OCI-M2 (cell line): Measurements from ENCODE around the gene CCDC69.
"Not testable (repeated sequence)": the region's sequence is repeated elsewhere in the genome, so short reads cannot be mapped to it uniquely, and the experiment has no call there.

Experiments used
- DNase-seq: peaks from one replicate; lab custom pipeline; 2025; ENCODE audit not compliant: unreplicated experiment; lab: John Stamatoyannopoulos, UW

The CCDC69 gene

DNA sequence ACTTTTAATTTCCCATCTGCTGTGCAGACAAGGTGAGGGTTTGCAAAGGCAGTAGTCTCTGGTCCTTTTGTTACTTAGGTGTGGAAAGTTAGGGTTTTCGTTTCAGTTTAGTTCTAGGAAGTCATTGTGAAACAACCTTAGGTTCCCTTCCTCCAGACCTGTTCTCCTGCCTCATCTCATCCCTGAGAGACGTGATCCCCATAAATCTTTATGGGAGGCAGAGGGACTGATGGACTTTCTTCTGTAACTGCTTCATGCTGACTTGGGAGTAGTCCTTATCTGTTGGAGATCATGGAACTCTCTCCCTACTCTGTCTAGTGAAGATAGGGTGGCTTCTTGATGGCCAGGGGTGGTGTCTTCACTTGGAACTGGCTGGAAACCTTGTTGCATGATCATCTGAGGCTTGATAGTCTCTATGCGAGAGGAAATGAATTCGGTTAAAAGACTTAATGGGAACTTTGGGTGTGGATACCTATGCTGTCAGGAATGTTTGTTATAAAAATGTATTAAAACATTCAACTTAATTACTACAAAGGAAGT is 21.9 kb upstream of the CCDC69 start:
- no peak for DNase-seq

DNA sequence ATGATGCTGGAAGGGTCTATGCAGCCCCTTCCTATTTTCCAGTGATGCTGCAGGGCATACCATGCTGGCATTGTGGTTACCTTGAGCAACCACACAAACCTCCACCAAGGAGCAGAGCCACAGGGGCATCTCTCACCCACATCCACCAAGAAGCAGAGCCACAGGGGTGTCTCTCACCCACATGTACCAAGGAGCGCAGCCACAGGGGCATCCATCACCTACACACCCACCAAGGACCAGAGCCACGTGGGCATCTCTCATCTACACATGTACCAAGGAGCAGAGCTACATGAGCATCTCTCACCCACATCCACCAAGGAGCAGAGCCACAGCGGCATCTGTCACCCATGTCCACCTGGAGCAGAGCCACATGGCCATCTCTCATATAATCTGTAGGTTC is 20.3 kb upstream of the CCDC69 start:
- no peak for DNase-seq

DNA sequence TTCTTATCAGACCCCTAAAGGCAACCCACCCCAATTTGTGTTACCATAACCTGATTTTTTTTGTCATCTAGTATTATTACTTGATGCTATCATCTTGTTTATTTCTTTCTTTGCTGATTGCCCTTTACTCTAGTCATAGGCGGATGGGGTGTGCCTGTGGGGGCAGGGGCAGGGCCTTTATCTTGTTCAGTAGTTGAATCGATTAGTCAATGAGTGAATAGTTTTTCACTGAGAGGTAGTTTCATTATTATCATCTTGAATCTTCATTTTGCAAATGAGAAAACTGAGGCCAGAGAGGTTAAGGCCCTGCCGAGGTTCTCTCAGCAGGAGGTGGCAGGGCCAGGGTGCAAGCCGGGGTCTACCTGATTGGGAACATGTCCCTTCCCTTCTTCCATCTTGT is 19.7 kb upstream of the CCDC69 start:
- DNase-seq = no peak

DNA sequence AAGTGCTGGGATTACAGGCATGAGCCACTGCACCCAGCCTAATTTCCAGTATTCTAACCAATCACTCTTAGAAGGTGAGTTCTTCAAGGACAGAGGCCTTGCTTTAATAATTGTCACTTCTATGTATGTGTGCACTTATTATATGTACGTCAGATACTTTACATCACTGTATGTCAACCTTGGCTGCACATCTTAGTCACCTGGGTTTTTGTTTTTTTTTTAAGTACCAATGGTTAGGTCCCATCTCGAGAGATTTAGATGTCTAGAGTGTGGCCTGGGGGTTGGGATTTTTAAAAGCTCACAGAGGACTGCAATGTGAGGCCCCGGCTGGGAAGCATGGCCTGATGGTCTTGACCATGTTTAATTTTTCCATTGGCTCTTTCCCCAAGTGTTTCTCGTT is 19.2 kb upstream of the CCDC69 start:
- no peak for DNase-seq

DNA sequence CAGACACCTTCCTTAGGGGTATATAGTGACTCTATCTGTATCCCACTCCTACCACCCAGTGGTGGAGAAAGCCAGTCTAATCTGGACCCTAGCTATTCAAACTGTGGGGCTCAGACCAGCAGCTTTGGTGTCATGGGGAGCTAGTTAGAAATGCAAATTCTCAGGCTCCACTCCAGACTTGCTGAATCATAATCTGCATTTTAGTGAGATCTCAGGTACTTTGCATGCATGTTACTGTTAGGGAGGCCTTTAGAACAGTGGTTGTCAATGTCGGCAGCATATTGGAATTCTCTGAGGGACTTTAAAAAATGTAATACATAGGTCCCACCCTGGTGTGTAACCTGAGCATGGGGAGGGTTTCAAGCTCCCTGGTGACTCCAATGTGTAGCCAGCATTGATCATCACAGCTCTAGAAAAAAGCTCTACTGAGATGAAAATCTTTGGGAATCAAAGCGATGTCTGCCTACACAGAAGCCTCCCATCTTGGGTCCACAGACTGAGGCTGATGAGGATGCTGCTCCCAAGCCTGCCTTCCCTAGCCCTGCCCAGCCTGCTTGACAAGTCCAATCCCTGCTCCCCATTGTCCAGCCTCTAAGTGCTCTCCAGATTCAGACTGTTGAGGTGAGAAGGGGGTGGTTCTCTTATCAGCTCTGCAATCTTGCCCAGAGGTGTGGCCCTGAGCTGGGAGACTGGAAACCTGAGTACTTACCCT is 17.2 kb upstream of the CCDC69 start:
- DNase-seq = no peak

DNA sequence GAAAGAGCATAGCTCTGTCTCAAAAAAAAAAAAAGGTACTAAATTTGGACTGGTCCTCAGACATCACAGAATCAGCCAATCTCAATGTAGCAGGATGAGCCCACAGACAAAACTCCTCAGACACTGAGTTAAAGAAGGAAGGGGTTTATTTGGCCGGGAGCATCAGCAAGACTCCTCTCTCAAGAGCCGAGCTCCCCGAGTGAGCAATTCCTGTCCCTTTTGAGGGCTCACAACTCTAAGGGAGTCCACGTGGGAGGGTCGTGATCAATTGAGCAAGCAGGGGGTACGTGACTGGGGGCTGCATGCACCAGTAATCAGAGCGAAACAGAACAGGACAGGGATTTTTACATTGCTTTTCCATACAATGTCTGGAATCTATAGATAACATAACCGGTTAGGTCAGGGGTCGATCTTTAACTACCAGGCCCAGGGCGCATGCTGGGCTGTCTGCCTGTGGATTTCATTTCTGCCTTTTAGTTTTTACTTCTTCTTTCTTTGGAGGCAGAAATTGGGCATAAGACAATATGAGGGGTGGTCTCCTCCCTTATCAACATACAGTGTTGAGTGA is 16.5 kb upstream of the CCDC69 start:
- peak; percentile 49 for DNase-seq

DNA sequence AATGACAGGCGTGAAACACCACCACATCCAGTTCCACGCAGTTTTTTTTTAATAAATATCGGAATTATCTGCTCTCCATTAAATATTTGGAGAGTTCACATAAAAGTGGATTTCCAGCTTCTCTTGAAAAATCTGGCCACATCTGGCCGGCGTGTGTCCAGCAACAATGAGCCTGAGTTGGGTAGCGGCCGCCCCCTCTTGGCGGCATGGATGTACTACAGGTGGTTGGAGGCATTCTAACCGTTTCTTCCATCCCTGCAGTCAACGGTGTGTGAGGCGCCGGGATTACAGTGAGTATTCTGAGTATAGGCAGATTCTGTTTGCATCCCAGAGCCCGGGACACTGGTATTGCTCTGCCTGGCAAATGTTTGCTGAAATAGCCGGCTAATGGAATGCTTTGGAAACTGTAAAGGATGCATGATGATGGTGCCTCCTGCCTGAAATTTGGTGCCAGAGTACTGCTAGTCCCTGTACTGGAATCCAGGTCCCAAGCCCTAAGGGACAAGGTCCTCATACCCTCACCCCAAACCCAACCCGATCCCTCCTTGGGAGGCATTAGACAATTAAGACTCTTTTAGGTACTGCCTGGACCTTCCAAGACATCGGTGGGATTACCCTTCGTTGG is 15.5 kb upstream of the CCDC69 start:
- DNase-seq = no peak

DNA sequence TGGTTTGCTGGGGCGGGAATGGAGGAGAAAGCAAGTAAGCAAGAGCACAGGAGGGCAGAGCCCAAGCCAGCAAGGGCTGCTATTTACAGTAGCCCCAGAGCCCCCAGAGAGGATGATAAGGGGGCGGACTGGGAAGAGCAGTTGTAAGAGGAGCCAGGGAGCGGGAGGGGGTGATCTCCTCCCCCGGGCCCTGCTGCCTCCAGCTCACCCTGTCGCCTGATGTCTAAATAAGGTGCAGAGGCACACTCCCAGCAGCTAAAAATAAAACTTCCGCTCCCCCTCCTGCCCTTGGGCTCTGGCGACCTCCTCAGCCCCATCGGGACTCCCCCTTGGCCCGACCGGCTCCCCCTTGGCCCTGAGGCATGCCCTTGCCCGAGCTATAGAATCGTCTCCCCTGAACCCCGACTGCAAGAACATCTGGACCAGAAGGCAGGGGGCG is 14.4 kb upstream of the CCDC69 start:
- no peak for DNase-seq

DNA sequence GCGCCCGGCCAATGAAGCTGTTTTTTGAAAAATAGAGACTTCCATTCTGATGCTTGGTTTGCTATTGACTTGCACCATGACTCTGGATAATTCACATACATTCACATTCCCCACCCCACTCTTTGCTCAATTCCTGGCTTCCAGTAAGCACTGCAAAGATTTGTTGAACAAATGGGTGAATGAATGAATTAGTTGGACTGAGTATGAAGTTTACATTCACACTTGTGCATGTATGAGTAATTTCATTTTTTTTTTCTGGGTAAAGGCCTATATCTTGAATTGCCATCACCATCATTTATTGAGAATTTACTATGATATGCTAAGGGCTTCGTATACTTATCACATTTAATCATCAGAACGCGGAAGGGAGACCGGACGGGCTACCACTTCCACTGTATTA is 13.8 kb upstream of the CCDC69 start:
- no peak for DNase-seq

DNA sequence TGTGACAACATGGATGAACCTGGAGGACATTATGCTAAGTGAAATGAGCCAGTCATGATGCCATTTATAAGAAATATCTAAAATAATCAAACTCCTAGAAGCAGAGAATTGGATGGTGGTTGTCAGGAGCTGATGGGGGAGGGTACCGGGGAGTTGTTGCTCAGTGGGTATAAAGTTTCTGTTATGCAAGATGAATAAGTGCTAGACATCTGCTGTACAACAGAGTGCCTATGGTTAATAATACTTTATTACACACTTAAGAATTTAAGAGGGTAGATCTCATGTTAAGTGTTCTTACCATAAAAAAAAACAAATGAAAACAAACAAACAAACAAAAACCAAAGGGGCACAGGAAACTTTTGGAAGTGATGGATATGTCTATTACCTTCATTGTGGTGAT is 13.0 kb upstream of the CCDC69 start:
- no peak for DNase-seq

DNA sequence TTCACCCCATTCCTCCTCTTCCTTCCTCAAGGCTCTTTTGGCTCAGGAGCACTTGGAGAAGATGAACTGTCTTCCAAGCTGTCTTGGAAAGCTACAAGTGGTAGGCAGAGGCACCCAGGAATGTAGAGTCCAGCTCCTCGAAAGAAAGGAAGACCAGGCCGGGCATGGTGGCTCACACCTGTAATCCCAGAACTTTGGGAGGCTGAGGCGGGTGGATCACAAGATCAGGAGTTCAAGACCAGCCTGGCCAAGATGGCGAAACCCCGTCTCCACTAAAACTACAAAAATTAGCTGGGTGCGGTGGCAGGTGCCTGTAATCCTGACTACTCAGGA is 11.3 kb upstream of the CCDC69 start:
- not testable (repeated sequence) for DNase-seq

DNA sequence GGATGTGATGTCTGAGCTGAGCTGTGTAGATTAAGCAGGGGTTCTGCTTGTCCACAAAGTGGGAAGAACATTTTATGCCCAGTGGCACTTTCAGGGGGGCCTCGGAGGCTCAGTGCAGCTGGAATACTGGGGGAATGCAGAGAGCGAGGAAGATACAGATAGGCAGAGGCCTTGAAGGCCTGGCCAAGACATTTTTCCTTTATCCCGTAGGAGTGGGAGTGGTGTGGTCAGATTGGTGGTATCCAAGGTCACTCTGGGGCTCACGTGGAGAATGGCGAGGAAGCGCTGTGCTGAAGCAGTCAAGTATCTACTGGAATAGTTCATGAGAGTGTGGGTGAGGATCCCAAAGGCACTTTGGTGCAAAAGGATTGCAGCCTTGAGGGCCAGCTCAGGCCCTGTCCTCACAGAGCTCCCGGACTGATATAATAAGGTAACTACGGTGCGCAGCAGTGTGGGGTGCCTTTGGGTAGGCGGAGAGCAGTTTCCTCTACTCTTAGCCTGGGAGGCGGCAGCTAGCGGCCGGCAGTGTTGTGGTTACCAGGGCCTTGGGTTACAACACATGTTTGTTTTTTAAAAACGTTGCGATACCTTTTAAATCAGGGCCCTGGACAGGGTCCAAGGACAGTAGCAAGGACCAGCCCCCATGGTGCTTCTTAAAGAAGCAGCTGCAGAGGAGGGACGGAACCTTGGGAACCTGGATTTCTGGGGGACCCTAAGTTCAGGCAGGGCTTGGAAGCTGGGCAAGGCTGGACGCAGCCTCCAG is 10.8 kb upstream of the CCDC69 start:
- DNase-seq = no peak

DNA sequence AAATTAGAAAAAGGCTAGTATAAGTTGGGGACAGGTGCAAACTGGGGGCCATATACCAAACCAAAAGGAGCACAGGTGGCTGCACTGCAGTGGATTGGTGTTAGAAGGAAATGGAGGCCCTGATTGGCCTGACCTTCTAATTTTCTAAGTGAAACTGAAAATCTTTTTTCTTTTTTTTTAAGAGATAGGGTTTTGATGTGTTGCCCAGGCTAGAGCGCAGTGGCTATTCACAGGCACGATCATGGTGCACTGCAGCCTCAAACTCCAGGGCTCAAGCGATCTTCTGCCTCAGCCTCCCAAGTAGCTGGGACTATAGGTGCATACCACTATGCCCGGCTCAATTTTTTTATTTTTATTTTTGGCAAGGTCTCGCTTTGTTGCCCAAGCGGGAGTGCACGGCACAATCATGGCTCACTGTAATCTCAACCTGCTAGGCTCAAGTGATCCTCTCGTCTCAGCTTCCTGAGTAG is 9.8 kb upstream of the CCDC69 start:
- no peak for DNase-seq

DNA sequence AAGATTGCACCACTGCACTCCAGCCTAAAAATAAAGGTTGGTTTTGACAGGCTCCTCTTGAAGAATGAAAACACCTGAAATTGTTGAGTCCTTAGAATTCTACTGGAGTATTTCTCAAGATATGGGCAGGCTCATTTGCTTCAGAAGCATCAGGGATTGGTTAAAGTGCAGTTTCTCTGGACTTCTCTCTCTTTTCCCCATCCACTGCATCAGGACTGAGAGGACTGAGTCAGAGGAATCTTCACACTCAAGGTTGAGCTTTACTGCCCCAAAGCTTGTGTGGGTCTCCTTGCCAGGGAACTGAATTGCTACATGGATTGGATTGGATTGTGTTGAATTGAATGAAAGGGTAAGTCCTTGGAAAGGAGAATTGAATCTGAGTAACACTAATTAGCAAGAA is 7.5 kb upstream of the CCDC69 start:
- no peak for DNase-seq

DNA sequence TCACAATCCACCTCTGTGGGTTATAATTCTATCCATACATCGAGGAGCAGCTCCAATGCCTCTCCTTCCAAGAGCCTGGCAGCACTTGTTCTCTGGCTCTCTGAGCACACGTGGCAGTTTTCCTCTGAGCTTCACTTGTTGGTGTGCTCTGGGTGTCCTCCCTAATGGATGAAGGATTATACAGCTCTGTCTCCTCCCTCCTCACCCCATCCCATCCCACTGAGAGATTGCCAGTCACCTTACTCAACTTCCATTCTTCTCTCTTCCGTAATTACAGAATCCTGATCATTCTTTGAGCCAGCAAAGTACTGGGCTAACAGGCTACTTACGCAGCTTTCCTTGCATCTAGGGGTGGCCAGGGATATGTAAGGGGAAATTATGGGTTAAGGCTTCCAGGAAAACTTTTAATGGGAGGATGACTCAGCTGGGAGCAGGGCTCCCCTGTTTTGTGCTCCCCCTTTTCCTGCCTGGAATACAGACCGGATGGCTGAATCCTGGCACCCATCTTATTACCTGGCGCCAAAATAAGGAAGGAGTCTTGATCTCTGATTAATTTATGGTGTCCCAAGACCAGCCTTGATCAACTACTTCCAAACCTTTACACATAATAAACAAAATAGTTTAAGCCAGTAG is 6.3 kb upstream of the CCDC69 start:
- no peak for DNase-seq

DNA sequence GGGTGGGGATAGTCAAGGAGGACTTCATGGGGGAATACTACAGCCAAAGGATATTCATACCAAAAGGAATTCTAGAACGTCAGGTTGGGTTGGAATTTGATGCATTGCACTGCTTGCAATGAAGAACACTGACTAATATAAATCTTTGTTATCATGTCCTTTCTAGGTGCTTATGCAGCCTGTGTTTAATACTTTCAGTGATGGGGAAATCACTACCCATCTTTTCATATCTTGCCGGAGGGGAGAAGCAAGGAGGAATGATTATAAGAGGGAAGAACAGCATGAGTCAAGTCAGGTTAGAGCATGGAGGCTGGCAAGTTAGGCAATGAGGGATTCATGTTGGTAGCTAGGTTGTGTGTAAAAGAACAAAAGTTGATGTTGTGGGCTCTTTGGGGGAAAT is 5.1 kb upstream of the CCDC69 start:
- DNase-seq = no peak

DNA sequence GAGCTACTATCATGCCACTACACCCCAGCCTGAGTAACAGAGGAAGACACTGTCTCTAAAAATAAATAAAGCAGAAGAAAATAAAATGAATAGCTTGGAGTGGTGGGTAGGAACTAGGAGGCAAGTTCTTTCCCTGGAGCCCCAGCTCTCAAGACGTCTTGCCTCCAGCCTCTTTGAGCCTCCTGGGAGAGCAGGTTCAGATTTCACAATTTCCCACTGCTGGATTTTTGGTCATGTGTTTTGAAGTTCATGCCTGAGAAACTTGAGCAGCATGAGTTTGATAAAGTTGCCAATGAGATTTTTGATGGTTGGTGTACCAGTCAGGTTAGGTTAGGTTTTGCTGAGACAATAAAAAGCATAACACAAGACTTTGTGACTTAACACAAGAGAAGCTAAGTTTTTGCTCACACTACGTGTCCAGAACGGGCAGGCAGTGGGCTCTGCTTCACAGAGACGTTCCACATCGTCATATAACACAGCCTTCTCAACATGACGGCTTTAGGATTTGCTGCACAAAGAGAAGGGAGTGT is 4.1 kb upstream of the CCDC69 start:
- DNase-seq = no peak

DNA sequence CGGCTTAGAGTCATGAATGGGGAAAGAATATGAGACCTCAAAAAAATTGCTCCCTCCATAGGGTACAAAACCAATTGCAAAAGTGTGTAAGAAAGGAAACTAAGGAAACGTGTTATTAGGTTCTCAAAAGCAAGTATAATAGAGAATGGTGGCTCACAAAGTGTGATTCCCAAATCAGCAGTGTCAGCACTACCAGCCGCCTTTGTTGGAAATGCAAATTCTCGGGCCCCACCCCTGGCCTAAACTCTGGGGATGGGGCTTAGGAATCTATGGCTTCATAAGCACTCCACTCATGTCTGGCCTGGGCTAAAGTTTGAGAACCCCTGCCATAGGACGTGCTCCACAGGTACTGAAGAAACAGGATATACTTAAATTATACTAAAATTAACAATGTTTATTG is 1.6 kb upstream of the CCDC69 start:
- no peak for DNase-seq

DNA sequence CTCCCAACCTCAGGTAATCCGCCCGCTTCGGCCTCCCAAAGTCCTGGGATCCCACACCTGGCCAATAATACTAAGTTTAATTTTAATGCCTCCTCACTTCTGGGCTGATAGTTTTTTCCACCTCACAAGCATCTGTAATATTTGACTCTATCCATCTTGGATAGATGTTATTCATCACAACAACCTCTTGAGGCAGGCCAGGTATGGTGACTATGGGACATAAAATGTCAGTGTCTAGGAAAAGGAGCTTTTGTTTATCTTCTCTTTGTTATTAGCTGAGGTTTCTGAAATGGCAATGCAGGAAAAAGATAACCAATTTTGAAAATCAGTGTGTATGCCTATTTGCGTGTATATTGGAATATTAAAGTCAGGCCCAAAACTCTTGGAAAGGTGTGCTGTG is 1.2 kb upstream of the CCDC69 start:
- DNase-seq = no peak

DNA sequence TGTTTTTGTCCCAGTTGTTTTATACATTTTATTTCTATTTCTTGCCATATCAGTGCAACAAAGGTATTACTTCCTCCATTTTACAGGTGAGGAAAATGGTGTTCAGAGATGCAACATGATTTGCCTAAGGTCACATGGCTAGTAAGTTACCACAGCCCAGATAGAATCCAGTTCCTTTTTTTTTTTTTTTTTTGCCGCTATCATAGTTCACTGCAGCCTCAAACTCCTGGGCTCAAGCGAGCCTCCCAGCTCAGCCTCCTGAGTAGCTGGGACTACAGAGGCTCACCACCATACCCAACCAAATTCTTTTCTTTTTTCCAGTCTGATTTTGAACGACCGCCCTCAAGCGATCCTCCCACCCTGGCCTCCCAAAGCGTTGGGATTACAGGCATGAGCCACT is 480 bp upstream of the CCDC69 start:
- DNase-seq = no peak
